ENCODE results near the gene ZNF143. TPM values are rescaled to one million over a fixed set of nuclear protein-coding genes. Genes with fewer than 3 reads are reported as not detected.
A peak's percentile ranks its signal among the peaks of the same experiment; 100 is the strongest.

The ZNF143 gene
- total RNA-seq, 1 experiment from 2014 or later: 27.2 TPM

- no peak overlapping the region for H3K27ac Mint-ChIP-seq (ENCODE audit: unreplicated experiment)
- H3K27me3 Mint-ChIP-seq (ENCODE audit: insufficient read depth, unreplicated experiment): no peaks in the 10 kb centered on the region
- peaks cover 16% of the 10 kb centered on the region for H3K9me3 Mint-ChIP-seq (ENCODE audit: unreplicated experiment)
- CTCF ChIA-PET: no interaction called here
- TF ChIP-seq CTCF (IDR thresholded peaks at IDR 0.05; ENCODE audit: insufficient read depth in 1 of 2, low read depth in 1 of 2, low read length in 1 of 2, severe bottlenecking in 1 of 2, unreplicated experiment in 1 of 2): no peak
- DNase-seq: no peak
- H3K36me3 Mint-ChIP-seq (ENCODE audit: insufficient read depth, unreplicated experiment): peaks cover 57% of the 10 kb centered on the region
- no peak overlapping the region for H3K4me3 Mint-ChIP-seq (ENCODE audit: unreplicated experiment)
- intact Hi-C loops (cut with micrococcal nuclease; ENCODE audit: unreplicated experiment): no loop called here
- Histone ChIP-seq H3K36me3 (ENCODE audit: control insufficient read depth, insufficient read depth, low read length) (no peaks in the 10 kb centered on the region), H3K9me3 (peaks cover 12% of the 10 kb centered on the region), H3K4me1 (no peaks in the 10 kb centered on the region), H3K4me3 (ENCODE audit: low read depth, low read length) (no peak overlapping the region), H3K27me3 (replicated peaks; ENCODE audit: control insufficient read depth, insufficient read depth, low read length) (no peaks in the 10 kb centered on the region)
- BruUV-seq (replicated peaks): no TSS peak
- H3K4me1 Mint-ChIP-seq (ENCODE audit: low read depth, unreplicated experiment): peaks cover 10% of the 10 kb centered on the region
- POLR2A ChIA-PET: no interaction called here
Measured at GRCh38 chr11:9455722-9456121, 5.1 kb upstream of the ZNF143 start.

DNA sequence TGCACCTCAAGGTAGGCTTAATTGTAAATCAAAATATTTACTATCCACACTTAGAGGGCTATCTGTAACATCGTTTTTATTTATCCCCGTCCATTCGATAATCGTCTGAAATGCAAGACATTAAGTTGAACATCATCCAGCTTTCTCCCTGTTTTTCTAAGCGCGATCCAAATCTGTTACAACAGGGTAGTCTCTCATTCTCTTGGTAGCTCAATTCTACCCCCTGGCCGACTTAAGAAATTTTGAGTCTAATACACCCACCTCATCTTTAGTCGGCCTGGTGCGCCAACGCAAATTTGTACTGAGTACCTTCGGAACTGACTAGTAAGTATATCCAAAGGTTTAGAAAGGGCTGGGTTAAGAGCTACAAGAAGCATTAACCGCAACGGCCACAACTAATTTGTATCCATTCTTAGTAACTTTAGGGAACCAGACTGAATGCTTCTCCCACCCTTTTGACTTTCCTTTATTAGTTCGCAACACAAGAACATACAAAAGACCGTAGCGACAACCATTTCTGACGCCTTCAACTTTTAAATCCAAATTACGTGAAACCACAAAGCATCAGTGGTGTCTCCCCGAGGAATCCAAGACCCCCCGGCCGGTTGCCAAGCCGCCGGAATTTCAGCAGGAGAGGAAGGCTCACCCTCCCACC, 1.0 kb upstream of the ZNF143 start:
- Histone ChIP-seq H3K9me3 (no peaks in the 10 kb centered on the region), H3K36me3 (ENCODE audit: control insufficient read depth, insufficient read depth, low read length) (no peaks in the 10 kb centered on the region), H3K4me1 (peaks cover 17% of the 10 kb centered on the region), H3K27me3 (replicated peaks; ENCODE audit: control insufficient read depth, insufficient read depth, low read length) (no peaks in the 10 kb centered on the region), H3K4me3 (ENCODE audit: low read depth, low read length) (peak overlapping the region; percentile 83)
- peak in 1 of 2 experiments; percentile 43 for DNase-seq
- ChIA-PET CTCF (interaction anchor here (0.6 to 3.1 kb wide), 7 partner anchors 39 to 495 kb away, joined by 3 to 34 read pairs (median 6); partner anchors contain the start of gene WEE1), POLR2A (interaction anchor here (0.5 to 2.7 kb wide), 20 partner anchors 18 to 845 kb away, joined by 3 to 42 read pairs (median 4); partner anchors contain the start of genes ADM, IPO7, NRIP3 and WEE1)
- Mint-ChIP-seq H3K27ac (ENCODE audit: unreplicated experiment) (peak overlapping the region; percentile 99), H3K4me1 (ENCODE audit: low read depth, unreplicated experiment) (peaks cover 7% of the 10 kb centered on the region), H3K27me3 (ENCODE audit: insufficient read depth, unreplicated experiment) (no peaks in the 10 kb centered on the region), H3K9me3 (ENCODE audit: unreplicated experiment) (no peaks in the 10 kb centered on the region), H3K36me3 (ENCODE audit: insufficient read depth, unreplicated experiment) (peaks cover 48% of the 10 kb centered on the region), H3K4me3 (ENCODE audit: unreplicated experiment) (peak overlapping the region; percentile 96)
- TF ChIP-seq CTCF (IDR thresholded peaks at IDR 0.05; ENCODE audit: insufficient read depth in 1 of 2, low read depth in 1 of 2, low read length in 1 of 2, severe bottlenecking in 1 of 2, unreplicated experiment in 1 of 2): no peak
- intact Hi-C loops (cut with micrococcal nuclease; ENCODE audit: unreplicated experiment): loop anchor here (1.0 to 2.0 kb wide), 8 partner anchors 39 to 155 kb away; partner anchors contain the start of genes IPO7, TMEM41B and WEE1
- BruUV-seq (replicated peaks): TSS peak; percentile 88

- Mint-ChIP-seq H3K27ac (ENCODE audit: unreplicated experiment) (peak overlapping the region; percentile 99), H3K4me1 (ENCODE audit: low read depth, unreplicated experiment) (peaks cover 7% of the 10 kb centered on the region), H3K9me3 (ENCODE audit: unreplicated experiment) (no peaks in the 10 kb centered on the region), H3K36me3 (ENCODE audit: insufficient read depth, unreplicated experiment) (peaks cover 38% of the 10 kb centered on the region), H3K4me3 (ENCODE audit: unreplicated experiment) (peak overlapping the region; percentile 96), H3K27me3 (ENCODE audit: insufficient read depth, unreplicated experiment) (no peaks in the 10 kb centered on the region)
- peaks cover 17% of the 10 kb centered on the region for H3K4me1 ChIP-seq
- intact Hi-C loops (cut with micrococcal nuclease; ENCODE audit: unreplicated experiment): loop anchor here (1.0 to 2.0 kb wide), 5 partner anchors 38 to 146 kb away; partner anchors contain the start of genes IPO7 and TMEM41B
- H3K27me3 ChIP-seq (replicated peaks; ENCODE audit: control insufficient read depth, insufficient read depth, low read length): no peaks in the 10 kb centered on the region
- CTCF ChIA-PET: interaction anchor here (0.9 to 3.1 kb wide), 7 partner anchors 37 to 287 kb away, joined by 4 to 34 read pairs (median 6); partner anchors contain the start of gene WEE1
- H3K4me3 ChIP-seq (ENCODE audit: low read depth, low read length): peak overlapping the region; percentile 54
- POLR2A ChIA-PET: interaction anchor here (0.6 to 2.7 kb wide), 29 partner anchors 14 to 843 kb away, joined by 3 to 42 read pairs (median 4); partner anchors contain the start of genes ADM, DENND5A, IPO7 and WEE1
- H3K9me3 ChIP-seq: no peaks in the 10 kb centered on the region
- no TSS peak for BruUV-seq (replicated peaks)
- H3K36me3 ChIP-seq (ENCODE audit: control insufficient read depth, insufficient read depth, low read length): no peaks in the 10 kb centered on the region
- DNase-seq: peak; percentile 90 to 92
- TF ChIP-seq CTCF (IDR thresholded peaks at IDR 0.05; ENCODE audit: insufficient read depth in 1 of 2, low read depth in 1 of 2, low read length in 1 of 2, severe bottlenecking in 1 of 2, unreplicated experiment in 1 of 2): no peak
Measured at GRCh38 chr11:9461063-9461759, 399 bp downstream of the ZNF143 start.
